Colonic mucosa (tissue), 4 donors: Measurements from ENCODE around the gene NUDT14. TPM values are rescaled to one million over a fixed set of nuclear protein-coding genes. Genes with fewer than 3 reads are reported as not detected.

Experiments
- DNase-seq: peaks from one replicate; pipeline ENCODE4 v3.0.0-alpha.2; 2020
- H3K27ac ChIP-seq: fragments of 200-600 bp; one replicate; pipeline ENCODE4 v1.8.0; 2021
- H3K27me3 ChIP-seq: fragments of 200-600 bp; one replicate; pipeline ENCODE4 v1.8.0; 2021
- H3K36me3 ChIP-seq: fragments of 200-600 bp; one replicate; pipeline ENCODE4 v1.8.0; 2021
- H3K4me1 ChIP-seq: fragments of 200-600 bp; one replicate; pipeline ENCODE4 v1.8.0; 2021; ENCODE audit warnings: mild to moderate bottlenecking
- H3K4me3 ChIP-seq: fragments of 200-600 bp; one replicate; pipeline ENCODE4 v1.8.0; 2021
- H3K9ac ChIP-seq, 2 donors: one replicate each; pipeline ENCODE4 v1.7.0; 2013; ENCODE audit warnings: control low read depth in 2 of 2, low read depth in 2 of 2, low read length in 2 of 2
- H3K9me3 ChIP-seq: fragments of 200-600 bp; one replicate; pipeline ENCODE4 v1.8.0; 2021
- intact Hi-C: fragments of 100-400 bp; cut with DNase I; formaldehyde crosslinking; loops from one replicate; pipeline ENCODE4 v1.14.1; 2022
- total RNA-seq, 2 donors: library from RNA; stranded (reverse); fragmentation: NEBNext Ultra II Directional in 1 of 2; extraction: Animal tissue kit (Norgen Biotek cat#: 25700) in 1 of 2; gene quantifications; one replicate each; pipeline ENCODE4 v1.2.1, GENCODE V29; 2021
- TF ChIP-seq, protein P1 (sequence below): fragments of 200-600 bp; IDR thresholded peaks from one replicate; pipeline ENCODE4 v1.8.0; 2022; ENCODE audit warnings: antibody characterized with exemption, mild to moderate bottlenecking
- donor health status: healthy.
- donor health status: DM: no; HTN: no; CAD: no.
- donor health status: DM: no; HTN: no; CAD: no.

Gene NUDT14
- total RNA-seq, 2 donors from 2014 or later: 40.8 to 46.0 TPM

DNA sequence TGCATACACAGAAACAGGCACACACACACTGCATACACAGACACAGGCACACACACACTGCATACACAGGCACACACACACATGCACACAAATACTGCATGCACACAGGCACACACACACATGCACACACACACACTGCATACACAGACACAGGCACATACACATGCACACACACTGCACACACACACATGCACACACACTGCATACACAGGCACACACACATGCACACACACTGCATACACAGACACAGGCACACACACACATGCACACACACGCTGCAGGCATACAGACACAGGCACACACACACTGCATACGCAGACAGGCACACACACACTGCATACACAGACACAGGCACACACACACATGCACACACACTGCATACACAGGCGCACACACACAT is 34.5 kb upstream of the NUDT14 start:
- TF ChIP-seq, protein P1, sequence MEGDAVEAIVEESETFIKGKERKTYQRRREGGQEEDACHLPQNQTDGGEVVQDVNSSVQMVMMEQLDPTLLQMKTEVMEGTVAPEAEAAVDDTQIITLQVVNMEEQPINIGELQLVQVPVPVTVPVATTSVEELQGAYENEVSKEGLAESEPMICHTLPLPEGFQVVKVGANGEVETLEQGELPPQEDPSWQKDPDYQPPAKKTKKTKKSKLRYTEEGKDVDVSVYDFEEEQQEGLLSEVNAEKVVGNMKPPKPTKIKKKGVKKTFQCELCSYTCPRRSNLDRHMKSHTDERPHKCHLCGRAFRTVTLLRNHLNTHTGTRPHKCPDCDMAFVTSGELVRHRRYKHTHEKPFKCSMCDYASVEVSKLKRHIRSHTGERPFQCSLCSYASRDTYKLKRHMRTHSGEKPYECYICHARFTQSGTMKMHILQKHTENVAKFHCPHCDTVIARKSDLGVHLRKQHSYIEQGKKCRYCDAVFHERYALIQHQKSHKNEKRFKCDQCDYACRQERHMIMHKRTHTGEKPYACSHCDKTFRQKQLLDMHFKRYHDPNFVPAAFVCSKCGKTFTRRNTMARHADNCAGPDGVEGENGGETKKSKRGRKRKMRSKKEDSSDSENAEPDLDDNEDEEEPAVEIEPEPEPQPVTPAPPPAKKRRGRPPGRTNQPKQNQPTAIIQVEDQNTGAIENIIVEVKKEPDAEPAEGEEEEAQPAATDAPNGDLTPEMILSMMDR: no peak
- Histone ChIP-seq H3K4me3 (no peak overlapping the region), H3K9me3 (no peaks in the 10 kb centered on the region), H3K27me3 (no peaks in the 10 kb centered on the region), H3K36me3 (peaks cover 4% of the 10 kb centered on the region), H3K27ac (no peak overlapping the region), H3K4me1 (no peaks in the 10 kb centered on the region), H3K9ac (peak overlapping the region in 1 of 2 donors; percentile 3)
- DNase-seq: no peak
- intact Hi-C loops: no loop called here

DNA sequence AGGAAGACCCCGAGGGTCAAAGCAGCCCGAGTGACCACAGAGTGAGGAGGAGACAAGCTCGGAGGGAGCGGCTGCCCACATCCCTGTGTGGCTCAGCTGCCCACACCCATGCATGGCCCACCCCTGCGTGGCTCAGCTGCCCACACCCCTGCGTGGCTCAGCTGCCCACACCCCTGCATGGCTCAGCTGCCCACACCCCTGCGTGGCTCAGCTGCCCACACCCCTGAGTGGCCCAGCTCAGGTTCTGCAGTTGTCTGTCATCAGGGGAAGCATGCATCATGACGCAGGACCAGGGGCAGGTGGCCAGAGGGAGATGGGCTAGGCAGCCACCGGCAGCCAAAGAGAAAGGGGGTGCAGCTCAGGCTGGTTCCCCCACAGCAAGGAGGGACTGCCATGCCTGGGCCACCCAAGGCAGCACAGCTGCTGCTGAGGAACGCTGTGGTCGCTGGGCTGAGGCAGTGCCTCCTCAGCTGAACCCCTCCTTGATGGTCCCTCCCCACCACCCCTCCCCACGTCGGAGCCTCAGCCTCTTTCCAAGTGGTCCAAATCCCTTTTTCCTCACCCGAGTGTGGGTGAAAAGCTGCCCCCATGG is 33.3 kb upstream of the NUDT14 start:
- Histone ChIP-seq H3K4me1 (no peaks in the 10 kb centered on the region), H3K9me3 (no peaks in the 10 kb centered on the region), H3K9ac (no peak overlapping the region), H3K36me3 (no peaks in the 10 kb centered on the region), H3K4me3 (no peak overlapping the region), H3K27me3 (no peaks in the 10 kb centered on the region), H3K27ac (no peak overlapping the region)
- intact Hi-C loops: no loop called here
- TF ChIP-seq, protein P1: no peak
- no peak for DNase-seq

DNA sequence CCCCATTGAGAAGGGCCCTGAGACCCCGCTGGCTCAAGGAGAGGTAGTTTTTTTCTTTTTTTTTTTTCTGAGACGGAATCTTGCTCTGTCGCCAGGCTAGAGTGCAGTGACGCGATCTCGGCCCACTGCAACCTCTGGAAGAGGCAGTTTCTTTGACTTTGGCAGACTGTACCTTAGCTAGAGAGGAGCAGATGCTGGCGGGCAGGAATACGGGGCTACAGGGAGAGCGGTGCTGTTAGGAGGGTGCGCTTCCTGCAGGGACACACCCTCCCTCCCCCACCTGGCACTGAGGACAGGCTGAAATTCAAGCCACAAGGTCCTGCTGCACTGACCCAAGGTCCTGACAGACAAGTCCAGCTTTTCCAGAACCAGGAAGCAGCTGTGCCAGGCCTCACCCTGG is 32.2 kb upstream of the NUDT14 start:
- H3K9ac ChIP-seq: no peak overlapping the region
- no peaks in the 10 kb centered on the region for H3K27me3 ChIP-seq
- no peaks in the 10 kb centered on the region for H3K9me3 ChIP-seq
- no peak for DNase-seq
- intact Hi-C loops: no loop called here
- H3K4me1 ChIP-seq: no peaks in the 10 kb centered on the region
- no peak overlapping the region for H3K27ac ChIP-seq
- TF ChIP-seq, protein P1: no peak
- H3K36me3 ChIP-seq: no peaks in the 10 kb centered on the region
- no peak overlapping the region for H3K4me3 ChIP-seq

DNA sequence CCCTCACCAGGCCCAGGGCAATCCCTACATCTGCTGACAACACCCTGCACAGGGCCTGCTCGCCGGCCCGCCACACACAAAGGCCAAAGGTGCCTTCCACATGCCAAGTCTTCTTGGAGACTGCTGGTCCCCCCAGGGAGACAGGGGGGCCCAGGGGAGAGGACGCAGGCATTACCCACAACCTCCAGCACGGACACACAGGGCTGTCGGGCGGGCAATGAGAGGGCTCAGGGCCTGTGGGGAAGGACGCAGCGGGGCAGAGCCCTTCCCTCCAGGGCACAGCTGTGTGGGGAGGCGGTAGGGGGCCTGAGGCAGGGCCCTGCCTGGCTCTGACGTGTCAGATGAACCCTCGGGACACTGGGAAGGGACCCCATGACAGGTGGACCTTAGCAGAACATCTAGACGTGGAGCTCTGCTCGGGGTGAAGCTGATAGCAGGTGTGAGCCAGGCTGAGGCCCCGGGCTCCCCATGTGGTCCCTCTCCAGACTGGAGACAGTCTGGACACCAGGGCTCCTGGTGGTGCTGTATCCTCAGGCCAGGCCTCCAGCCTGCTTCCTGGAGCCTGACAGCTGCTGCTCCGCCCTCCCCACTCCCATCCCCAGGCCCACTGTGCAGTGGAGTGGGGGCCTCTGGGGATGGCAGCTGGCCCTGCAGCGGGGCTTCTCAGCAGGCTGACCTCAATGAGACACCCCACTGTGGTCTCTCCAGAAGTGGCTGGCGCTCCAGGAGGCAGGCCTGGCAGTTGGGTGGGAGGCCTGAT is 31.6 kb upstream of the NUDT14 start:
- no peaks in the 10 kb centered on the region for H3K9me3 ChIP-seq
- H3K4me1 ChIP-seq: no peaks in the 10 kb centered on the region
- no peak for DNase-seq
- intact Hi-C loops: no loop called here
- H3K4me3 ChIP-seq: no peak overlapping the region
- TF ChIP-seq, protein P1: no peak
- no peaks in the 10 kb centered on the region for H3K27me3 ChIP-seq
- no peak overlapping the region for H3K9ac ChIP-seq
- H3K27ac ChIP-seq: no peak overlapping the region
- H3K36me3 ChIP-seq: no peaks in the 10 kb centered on the region

DNA sequence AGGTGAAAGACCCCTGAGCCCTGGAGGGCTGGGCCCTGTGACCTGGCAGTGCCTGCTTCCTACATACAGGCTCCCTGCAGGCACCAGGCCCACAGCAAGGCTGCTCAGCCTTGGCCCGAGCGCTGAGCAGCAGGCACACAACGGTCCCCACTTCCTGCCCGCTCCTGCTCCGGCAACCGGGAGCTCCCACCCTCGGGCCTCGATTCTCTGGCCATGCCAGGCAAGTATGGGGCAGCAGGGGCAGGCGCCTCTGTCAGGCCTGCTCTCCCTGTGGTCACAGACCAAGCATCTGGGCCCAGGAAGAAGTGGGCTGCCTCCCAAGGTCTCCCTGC is 30.6 kb upstream of the NUDT14 start:
- Histone ChIP-seq H3K9ac (no peak overlapping the region), H3K27ac (no peak overlapping the region), H3K27me3 (no peaks in the 10 kb centered on the region), H3K9me3 (no peaks in the 10 kb centered on the region), H3K4me1 (no peaks in the 10 kb centered on the region), H3K36me3 (no peaks in the 10 kb centered on the region), H3K4me3 (no peak overlapping the region)
- intact Hi-C loops: no loop called here
- DNase-seq: no peak
- TF ChIP-seq, protein P1: no peak
